Neural cell (in vitro differentiated cells): ENCODE data around the gene MALSU1. TPM values are rescaled to one million over a fixed set of nuclear protein-coding genes. Genes with fewer than 3 reads are reported as not detected.

Experiments used
- H2AFZ ChIP-seq: fragments of 200-600, 300-800 bp; sonication (generic), shearing (Covaris generic); 2 replicates; pipeline ENCODE4 v1.6.0; 2014; ENCODE audit warnings: low read depth, mild to moderate bottlenecking, antibody characterized with exemption, low read length, moderate library complexity
- H3F3A ChIP-seq: fragments of 200-600 bp; shearing (Covaris generic); 2 replicates; pipeline ENCODE4 v1.6.1; 2016; ENCODE audit warnings: mild to moderate bottlenecking, moderate library complexity, mixed read lengths, antibody characterized with exemption, low read length; ENCODE audit not compliant: insufficient read depth, poor library complexity, severe bottlenecking
- H3K27ac ChIP-seq: fragments of 200-600, 300-800 bp; sonication (generic), shearing (Covaris generic); 2 replicates; pipeline ENCODE4 v1.5.1; 2014; ENCODE audit warnings: mild to moderate bottlenecking, low read length, moderate library complexity
- H3K27me3 ChIP-seq: fragments of 300-800, 200-600 bp; sonication (generic), shearing (Covaris generic); 2 replicates; pipeline ENCODE4 v1.6.0; 2014; ENCODE audit warnings: mild to moderate bottlenecking, low read depth, low read length, moderate library complexity; ENCODE audit not compliant: insufficient read depth
- H3K36me3 ChIP-seq: fragments of 300-800, 200-600 bp; sonication (generic), shearing (Covaris generic); 2 replicates; pipeline ENCODE4 v1.5.1; 2014; ENCODE audit warnings: mild to moderate bottlenecking, antibody characterized with exemption, low read length, moderate library complexity; ENCODE audit not compliant: insufficient read depth
- H3K4me2 ChIP-seq: fragments of 300-800, 200-600 bp; sonication (generic), shearing (Covaris generic); 2 replicates; pipeline ENCODE4 v1.6.0; 2014; ENCODE audit warnings: mild to moderate bottlenecking, low read length
- H3K4me3 ChIP-seq: fragments of 300-800, 200-600 bp; sonication (generic), shearing (Covaris generic); 2 replicates; pipeline ENCODE4 v1.5.1; 2014; ENCODE audit warnings: mild to moderate bottlenecking, low read length, moderate library complexity
- H3K79me2 ChIP-seq: fragments of 200-600 bp; shearing (Covaris generic); replicated peaks from 2 replicates; pipeline ENCODE4 v1.6.0; 2014; ENCODE audit warnings: mild to moderate bottlenecking, low read length, moderate library complexity; ENCODE audit not compliant: insufficient read depth
- H3K9ac ChIP-seq: fragments of 300-800, 200-600 bp; sonication (generic), shearing (Covaris generic); 2 replicates; pipeline ENCODE4 v1.6.1; 2016; ENCODE audit warnings: mild to moderate bottlenecking, low read length, mixed read lengths
- H3K9me2 ChIP-seq: fragments of 200-600 bp; shearing (Covaris generic); 2 replicates; pipeline ENCODE4 v1.6.1; 2016; ENCODE audit warnings: mild to moderate bottlenecking, low read length, mixed read lengths; ENCODE audit not compliant: insufficient read depth
- H3K9me3 ChIP-seq: fragments of 200-600, 300-800 bp; sonication (generic), shearing (Covaris generic); 2 replicates; pipeline ENCODE4 v1.6.1; 2016; ENCODE audit warnings: mild to moderate bottlenecking, mixed run types, low read length, moderate library complexity, mixed read lengths
- H4K20me1 ChIP-seq: fragments of 200-600 bp; shearing (Covaris generic); 2 replicates; pipeline ENCODE4 v1.6.1; 2016; ENCODE audit warnings: mild to moderate bottlenecking, mixed run types; ENCODE audit not compliant: insufficient read depth
- EP300 ChIP-seq: fragments of 450-650 bp; conservative IDR thresholded peaks from 2 replicates; pipeline ENCODE4 v1.6.1; 2014; ENCODE audit warnings: antibody characterized with exemption, mild to moderate bottlenecking, moderate library complexity; ENCODE audit not compliant: poor library complexity, severe bottlenecking
- EZH2 ChIP-seq: fragments of 200-600, 300-800 bp; shearing (Covaris generic), sonication (generic); IDR thresholded peaks from 2 replicates; pipeline ENCODE4 v1.6.1; 2014; ENCODE audit warnings: antibody characterized with exemption, low read length, borderline replicate concordance, mild to moderate bottlenecking; ENCODE audit not compliant: insufficient read depth, poor library complexity, severe bottlenecking
- MXI1 ChIP-seq: fragments of 450-650 bp; conservative IDR thresholded peaks from 2 replicates; pipeline ENCODE4 v1.6.1; 2014; ENCODE audit warnings: antibody characterized with exemption, mild to moderate bottlenecking; ENCODE audit not compliant: poor library complexity, severe bottlenecking
- POLR2AphosphoS5 ChIP-seq: IDR thresholded peaks from 2 replicates; pipeline ENCODE4 v1.6.1; 2012
- RAD21 ChIP-seq: fragments of 450-650 bp; conservative IDR thresholded peaks from 2 replicates; pipeline ENCODE4 v1.6.1; 2014; ENCODE audit warnings: antibody characterized with exemption, mild to moderate bottlenecking, moderate library complexity
- SMC3 ChIP-seq: fragments of 450-650 bp; conservative IDR thresholded peaks from 2 replicates; pipeline ENCODE4 v1.6.1; 2014; ENCODE audit warnings: antibody characterized with exemption, mild to moderate bottlenecking, moderate library complexity; ENCODE audit not compliant: poor library complexity
- TAF1 ChIP-seq: IDR thresholded peaks from 2 replicates; pipeline ENCODE4 v1.6.1; 2012; ENCODE audit warnings: low read depth
- polyA plus RNA-seq: library from polyadenylated mRNA; depleted of rRNA; stranded (reverse); fragments of >200 nt; gene quantifications from 2 replicates; pipeline ENCODE4 v1.2.3, GENCODE V29; 2014
- TF ChIP-seq, protein P1 (sequence below): IDR thresholded peaks from 2 replicates; pipeline ENCODE4 v1.6.1; 2012; ENCODE audit warnings: borderline replicate concordance
- TF ChIP-seq, protein P2 (sequence below): fragments of 450-650 bp; IDR thresholded peaks from 2 replicates; pipeline ENCODE4 v1.5.1; 2014; ENCODE audit warnings: antibody characterized with exemption, mild to moderate bottlenecking, moderate library complexity; ENCODE audit not compliant: poor library complexity, severe bottlenecking

The MALSU1 gene
- polyA plus RNA-seq, 1 donor from 2014 or later, result 77.8 TPM

DNA sequence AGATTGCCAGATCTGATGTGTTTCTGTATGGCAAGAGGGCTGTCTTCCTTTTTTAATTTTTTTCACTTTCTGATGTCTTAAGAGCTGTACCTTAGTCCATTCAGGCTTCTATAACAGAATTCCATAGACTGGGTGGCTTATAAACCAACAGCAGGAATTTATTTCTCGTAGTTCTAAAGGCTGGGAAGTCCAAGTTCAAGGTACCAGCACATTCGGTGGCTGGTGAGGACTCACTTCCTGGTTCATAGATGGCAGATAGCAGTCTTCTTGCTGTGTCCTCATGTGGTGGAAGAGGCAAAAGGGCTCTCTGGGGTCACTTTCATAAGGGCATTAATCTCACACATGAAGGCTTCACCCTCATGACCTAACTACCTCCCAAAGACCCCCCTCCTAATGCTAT lies 31.8 kb upstream of the MALSU1 start:
- no peak overlapping the region for H2AFZ ChIP-seq
- TF ChIP-seq SMC3 (no peak), EP300 (no peak), TAF1 (no peak), POLR2AphosphoS5 (no peak), EZH2 (no peak), RAD21 (no peak), MXI1 (no peak)
- TF ChIP-seq, protein P1, sequence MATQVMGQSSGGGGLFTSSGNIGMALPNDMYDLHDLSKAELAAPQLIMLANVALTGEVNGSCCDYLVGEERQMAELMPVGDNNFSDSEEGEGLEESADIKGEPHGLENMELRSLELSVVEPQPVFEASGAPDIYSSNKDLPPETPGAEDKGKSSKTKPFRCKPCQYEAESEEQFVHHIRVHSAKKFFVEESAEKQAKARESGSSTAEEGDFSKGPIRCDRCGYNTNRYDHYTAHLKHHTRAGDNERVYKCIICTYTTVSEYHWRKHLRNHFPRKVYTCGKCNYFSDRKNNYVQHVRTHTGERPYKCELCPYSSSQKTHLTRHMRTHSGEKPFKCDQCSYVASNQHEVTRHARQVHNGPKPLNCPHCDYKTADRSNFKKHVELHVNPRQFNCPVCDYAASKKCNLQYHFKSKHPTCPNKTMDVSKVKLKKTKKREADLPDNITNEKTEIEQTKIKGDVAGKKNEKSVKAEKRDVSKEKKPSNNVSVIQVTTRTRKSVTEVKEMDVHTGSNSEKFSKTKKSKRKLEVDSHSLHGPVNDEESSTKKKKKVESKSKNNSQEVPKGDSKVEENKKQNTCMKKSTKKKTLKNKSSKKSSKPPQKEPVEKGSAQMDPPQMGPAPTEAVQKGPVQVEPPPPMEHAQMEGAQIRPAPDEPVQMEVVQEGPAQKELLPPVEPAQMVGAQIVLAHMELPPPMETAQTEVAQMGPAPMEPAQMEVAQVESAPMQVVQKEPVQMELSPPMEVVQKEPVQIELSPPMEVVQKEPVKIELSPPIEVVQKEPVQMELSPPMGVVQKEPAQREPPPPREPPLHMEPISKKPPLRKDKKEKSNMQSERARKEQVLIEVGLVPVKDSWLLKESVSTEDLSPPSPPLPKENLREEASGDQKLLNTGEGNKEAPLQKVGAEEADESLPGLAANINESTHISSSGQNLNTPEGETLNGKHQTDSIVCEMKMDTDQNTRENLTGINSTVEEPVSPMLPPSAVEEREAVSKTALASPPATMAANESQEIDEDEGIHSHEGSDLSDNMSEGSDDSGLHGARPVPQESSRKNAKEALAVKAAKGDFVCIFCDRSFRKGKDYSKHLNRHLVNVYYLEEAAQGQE, result no peak
- TF ChIP-seq, protein P2, sequence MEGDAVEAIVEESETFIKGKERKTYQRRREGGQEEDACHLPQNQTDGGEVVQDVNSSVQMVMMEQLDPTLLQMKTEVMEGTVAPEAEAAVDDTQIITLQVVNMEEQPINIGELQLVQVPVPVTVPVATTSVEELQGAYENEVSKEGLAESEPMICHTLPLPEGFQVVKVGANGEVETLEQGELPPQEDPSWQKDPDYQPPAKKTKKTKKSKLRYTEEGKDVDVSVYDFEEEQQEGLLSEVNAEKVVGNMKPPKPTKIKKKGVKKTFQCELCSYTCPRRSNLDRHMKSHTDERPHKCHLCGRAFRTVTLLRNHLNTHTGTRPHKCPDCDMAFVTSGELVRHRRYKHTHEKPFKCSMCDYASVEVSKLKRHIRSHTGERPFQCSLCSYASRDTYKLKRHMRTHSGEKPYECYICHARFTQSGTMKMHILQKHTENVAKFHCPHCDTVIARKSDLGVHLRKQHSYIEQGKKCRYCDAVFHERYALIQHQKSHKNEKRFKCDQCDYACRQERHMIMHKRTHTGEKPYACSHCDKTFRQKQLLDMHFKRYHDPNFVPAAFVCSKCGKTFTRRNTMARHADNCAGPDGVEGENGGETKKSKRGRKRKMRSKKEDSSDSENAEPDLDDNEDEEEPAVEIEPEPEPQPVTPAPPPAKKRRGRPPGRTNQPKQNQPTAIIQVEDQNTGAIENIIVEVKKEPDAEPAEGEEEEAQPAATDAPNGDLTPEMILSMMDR, result no peak
- no peak overlapping the region for H3K27ac ChIP-seq
- H3K9me2 ChIP-seq, result no peaks in the 10 kb centered on the region
- no peak overlapping the region for H3K9ac ChIP-seq
- H3F3A ChIP-seq, result no peaks in the 10 kb centered on the region
- no peaks in the 10 kb centered on the region for H3K9me3 ChIP-seq
- H3K79me2 ChIP-seq, result no peaks in the 10 kb centered on the region
- H3K27me3 ChIP-seq, result no peaks in the 10 kb centered on the region
- no peaks in the 10 kb centered on the region for H3K36me3 ChIP-seq
- H4K20me1 ChIP-seq, result no peaks in the 10 kb centered on the region
- no peak overlapping the region for H3K4me2 ChIP-seq
- no peak overlapping the region for H3K4me3 ChIP-seq

DNA sequence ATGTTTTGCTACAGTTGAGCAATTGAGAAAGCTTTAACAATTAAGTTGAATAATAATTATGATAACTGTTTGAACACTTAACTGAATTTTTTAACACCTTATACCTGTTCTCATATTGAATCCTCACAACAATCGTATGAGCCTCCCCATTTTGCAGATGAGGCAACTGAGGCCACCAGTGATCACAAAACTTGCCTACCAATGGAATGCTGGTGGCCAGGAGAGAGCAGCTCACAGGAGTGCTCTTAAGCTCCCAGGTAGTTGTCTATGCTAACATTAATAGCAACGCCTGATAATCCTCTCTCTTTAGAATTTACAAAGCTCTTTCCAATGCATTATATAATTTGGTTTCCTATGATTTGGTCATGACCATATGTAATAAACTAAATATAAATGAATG lies 31.0 kb upstream of the MALSU1 start:
- no peaks in the 10 kb centered on the region for H3F3A ChIP-seq
- H3K9ac ChIP-seq, result no peak overlapping the region
- no peaks in the 10 kb centered on the region for H3K9me3 ChIP-seq
- H3K4me2 ChIP-seq, result no peak overlapping the region
- H2AFZ ChIP-seq, result no peak overlapping the region
- H3K4me3 ChIP-seq, result no peak overlapping the region
- no peaks in the 10 kb centered on the region for H3K36me3 ChIP-seq
- TF ChIP-seq EP300 (no peak), MXI1 (no peak), RAD21 (no peak), SMC3 (no peak), TAF1 (no peak), POLR2AphosphoS5 (no peak), EZH2 (no peak)
- TF ChIP-seq, protein P1, result no peak
- TF ChIP-seq, protein P2, result no peak
- H3K27ac ChIP-seq, result no peak overlapping the region
- no peaks in the 10 kb centered on the region for H3K79me2 ChIP-seq
- no peaks in the 10 kb centered on the region for H3K9me2 ChIP-seq
- no peaks in the 10 kb centered on the region for H3K27me3 ChIP-seq
- H4K20me1 ChIP-seq, result no peaks in the 10 kb centered on the region
